HCT116 (cell line): ENCODE measurements around the gene PRKG1. TPM values are rescaled to one million over a fixed set of nuclear protein-coding genes. Genes with fewer than 3 reads are reported as not detected.

ENCODE experiments used
- ATAC-seq: fragments of 200-7000 bp; cut with Tn5 transposase; 2 replicates; pipeline ENCODE4 v1.9.1; 2020; ENCODE audit warnings: mild to moderate bottlenecking, moderate library complexity
- BruUV-seq: library from RNA; stranded (reverse); fragments of 400-500 nt; replicated peaks from 2 replicates; lab custom pipeline; 2021; lab: Mats Ljungman, UMichigan
- CTCF ChIA-PET: fragments of 300-600 bp; sonication (Branson Sonifier 250); formaldehyde crosslinking; loops from one replicate; lab custom pipeline; 2021; ENCODE audit warnings: antibody characterized with exemption; lab: Charles Lee
- POLR2A ChIA-PET: fragments of 300-600, 350-600 bp; sonication (Branson Sonifier 250); formaldehyde crosslinking; loops from one replicate; lab custom pipeline; 2021; ENCODE audit warnings: antibody characterized with exemption; lab: Charles Lee
- RAD21 ChIA-PET, 2 experiments: fragments of 300-600 bp; sonication (Branson Sonifier 250); formaldehyde crosslinking; loops; one replicate each; lab custom pipeline; 2023; ENCODE audit warnings: low total read pairs in 2 of 2; ENCODE audit not compliant: uncharacterized antibody in 2 of 2, unreplicated experiment in 2 of 2, low non-redundant PET in 1 of 2; lab: Charles Lee
- DNase-seq: peaks from one replicate; pipeline ENCODE4 v3.0.0-alpha.2; 2010; ENCODE audit warnings: low read depth, low spot score
- H2AFZ ChIP-seq: fragments of 200-600 bp; shearing (Covaris generic), sonication (generic); 2 replicates; pipeline ENCODE4 v1.6.1; 2017; ENCODE audit warnings: low read depth, mixed run types, mixed read lengths, antibody characterized with exemption, low read length; ENCODE audit not compliant: poor library complexity, severe bottlenecking
- H3K27ac ChIP-seq: 2 replicates; pipeline ENCODE4 v1.5.1; 2012; ENCODE audit warnings: low read depth, low read length
- H3K27me3 ChIP-seq: fragments of 200-600 bp; sonication (generic); 2 replicates; pipeline ENCODE4 v1.6.1; 2016; ENCODE audit warnings: mixed run types, low read length, mixed read lengths; ENCODE audit not compliant: insufficient read depth
- H3K36me3 ChIP-seq, 2 experiments: fragments of 200-500 bp in 1 of 2; fragments of 200-600 bp in 1 of 2; sonication (Bioruptor generic) in 1 of 2; sonication (generic) in 1 of 2; 2 replicates each; pipeline versions ENCODE4 v1.5.1 to v1.6.1; 2014 to 2016; ENCODE audit warnings: low read length in 2 of 2, inconsistent platforms in 1 of 2, mixed read lengths in 1 of 2, mixed run types in 1 of 2; ENCODE audit not compliant: insufficient read depth in 2 of 2, control insufficient read depth in 1 of 2
- H3K4me1 ChIP-seq, 2 experiments: fragments of 200-600 bp in 1 of 2; sonication (generic) in 1 of 2; 2 replicates each; pipeline versions ENCODE4 v1.5.1 to v1.6.1; 2012 to 2017; ENCODE audit warnings: low read length in 2 of 2, inconsistent platforms in 1 of 2, mild to moderate bottlenecking in 1 of 2, mixed read lengths in 1 of 2, mixed run types in 1 of 2, moderate library complexity in 1 of 2; ENCODE audit not compliant: insufficient read depth in 2 of 2, control insufficient read depth in 1 of 2
- H3K4me2 ChIP-seq: fragments of 200-600 bp; sonication (generic); 2 replicates; pipeline ENCODE4 v1.6.1; 2017; ENCODE audit warnings: mixed run types, low read length, mixed read lengths
- H3K4me3 ChIP-seq, 2 experiments: fragments of 200-600 bp in 1 of 2; sonication (generic) in 1 of 2; replicated peaks in 1 of 2; 2 replicates each; pipeline ENCODE4 v1.5.1; 2011 to 2016; ENCODE audit warnings: low read length in 2 of 2, control low read depth in 1 of 2, low read depth in 1 of 2, mild to moderate bottlenecking in 1 of 2, mixed read lengths in 1 of 2, mixed run types in 1 of 2
- H3K79me2 ChIP-seq: fragments of 200-600 bp; sonication (generic); 2 replicates; pipeline ENCODE4 v1.6.1; 2017; ENCODE audit warnings: mild to moderate bottlenecking, mixed run types, low read length, moderate library complexity, mixed read lengths; ENCODE audit not compliant: insufficient read depth
- H3K9ac ChIP-seq: fragments of 200-600 bp; sonication (generic); 2 replicates; pipeline ENCODE4 v1.6.1; 2016; ENCODE audit warnings: low read length, mixed read lengths
- H3K9me2 ChIP-seq: fragments of 200-600 bp; sonication (generic), shearing (Covaris generic); 2 replicates; pipeline ENCODE4 v1.6.1; 2017; ENCODE audit warnings: mixed run types, mild to moderate bottlenecking, moderate library complexity; ENCODE audit not compliant: insufficient read depth
- H3K9me3 ChIP-seq, 2 experiments: fragments of 200-500 bp in 1 of 2; fragments of 200-600 bp in 1 of 2; sonication (Bioruptor generic) in 1 of 2; sonication (generic) in 1 of 2; 2 replicates each; pipeline ENCODE4 v1.6.1; 2014 to 2017; ENCODE audit warnings: low read length in 2 of 2, mixed read lengths in 2 of 2, inconsistent platforms in 1 of 2, low read depth in 1 of 2, mild to moderate bottlenecking in 1 of 2, mixed run types in 1 of 2, moderate library complexity in 1 of 2; ENCODE audit not compliant: control insufficient read depth in 1 of 2, insufficient read depth in 1 of 2
- H4K20me1 ChIP-seq: fragments of 200-600 bp; sonication (generic), shearing (Covaris generic); 2 replicates; pipeline ENCODE4 v1.6.1; 2017; ENCODE audit warnings: mixed run types, mild to moderate bottlenecking, moderate library complexity; ENCODE audit not compliant: insufficient read depth
- EZH2 ChIP-seq: fragments of 200-600 bp; sonication (generic); IDR thresholded peaks from 2 replicates; pipeline ENCODE4 v1.6.1; 2017; ENCODE audit warnings: antibody characterized with exemption, mixed run types
- EZH2phosphoT487 ChIP-seq: fragments of 200-600 bp; IDR thresholded peaks from 2 replicates; pipeline ENCODE4 v1.6.1; 2018; ENCODE audit warnings: antibody characterized with exemption, borderline replicate concordance
- RAD21 ChIP-seq: IDR thresholded peaks from 2 replicates; pipeline ENCODE4 v1.6.1; 2012; ENCODE audit warnings: low read depth, mild to moderate bottlenecking
- ZBTB33 ChIP-seq: IDR thresholded peaks from 2 replicates; pipeline ENCODE4 v1.6.1; 2011; ENCODE audit warnings: mild to moderate bottlenecking, low read length, moderate library complexity; ENCODE audit not compliant: insufficient replicate concordance; ENCODE audit errors: extremely low read depth
- intact Hi-C: fragments of 100-400 bp; cut with micrococcal nuclease; formaldehyde crosslinking; loops from 2 replicates; pipeline ENCODE4 v1.10.0; 2022
- total RNA-seq: library from RNA; stranded (reverse); gene quantifications from one replicate; pipeline ENCODE4 v1.2.1, GENCODE V29; 2021; ENCODE audit not compliant: unreplicated experiment
- TF ChIP-seq, protein P1 (sequence below), 3 experiments: fragments of 200-600 bp in 1 of 3; sonication (generic) in 1 of 3; IDR thresholded peaks in 2 of 3; conservative IDR thresholded peaks in 1 of 3; 2 replicates each; pipeline ENCODE4 v1.5.1; 2012 to 2017; ENCODE audit warnings: low read depth in 2 of 3, low read length in 2 of 3, antibody characterized with exemption in 1 of 3, borderline replicate concordance in 1 of 3, control low read depth in 1 of 3, mild to moderate bottlenecking in 1 of 3, mixed read lengths in 1 of 3, mixed run types in 1 of 3, moderate library complexity in 1 of 3; ENCODE audit not compliant: insufficient read depth in 1 of 3

Gene PRKG1
- total RNA-seq, 1 experiment from 2014 or later: 1.4 TPM

- TF ChIP-seq EZH2phosphoT487: no peak
- TF ChIP-seq, all 23 proteins: peak for 5
These were observed 758.5 kb downstream of the PRKG1 start (continued) for GRCh38 chr10:51832652-51833383.

DNA sequence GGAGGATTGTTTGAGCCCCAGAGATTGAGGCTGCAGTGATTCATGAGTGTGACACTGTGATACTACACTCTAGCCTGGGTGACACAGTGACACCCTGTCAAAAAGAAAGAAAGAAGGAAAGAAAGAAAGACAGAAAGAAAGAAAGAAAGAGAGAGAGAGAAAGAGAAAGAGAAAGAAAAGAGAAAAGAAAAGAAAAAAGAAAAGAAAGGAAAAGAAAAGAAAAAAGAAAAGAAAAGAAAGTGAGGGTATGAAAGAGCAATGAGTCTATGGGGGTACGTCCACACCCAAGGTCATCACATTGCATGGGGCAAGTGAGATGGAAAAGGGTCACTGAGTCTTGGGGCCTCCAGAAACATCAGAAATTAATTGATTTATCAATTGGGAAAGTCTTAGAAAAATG lies 760.3 kb downstream of the PRKG1 start:
- DNase-seq: no peak
- BruUV-seq: no TSS peak
- POLR2A ChIA-PET: no interaction called here

More for the DNA sequence above, 760.3 kb downstream of the PRKG1 start:
- H3K9me2 ChIP-seq: no peaks in the 10 kb centered on the region
- no peaks in the 10 kb centered on the region for H3K79me2 ChIP-seq
- no peak overlapping the region for H2AFZ ChIP-seq
- H3K4me1 ChIP-seq: peaks cover 2 to 11% of the 10 kb centered on the region in 2 experiments; a peak in 3 of 4 replicates
- TF ChIP-seq EZH2 (no peak), RAD21 (no peak), ZBTB33 (no peak)
- TF ChIP-seq, protein P1, sequence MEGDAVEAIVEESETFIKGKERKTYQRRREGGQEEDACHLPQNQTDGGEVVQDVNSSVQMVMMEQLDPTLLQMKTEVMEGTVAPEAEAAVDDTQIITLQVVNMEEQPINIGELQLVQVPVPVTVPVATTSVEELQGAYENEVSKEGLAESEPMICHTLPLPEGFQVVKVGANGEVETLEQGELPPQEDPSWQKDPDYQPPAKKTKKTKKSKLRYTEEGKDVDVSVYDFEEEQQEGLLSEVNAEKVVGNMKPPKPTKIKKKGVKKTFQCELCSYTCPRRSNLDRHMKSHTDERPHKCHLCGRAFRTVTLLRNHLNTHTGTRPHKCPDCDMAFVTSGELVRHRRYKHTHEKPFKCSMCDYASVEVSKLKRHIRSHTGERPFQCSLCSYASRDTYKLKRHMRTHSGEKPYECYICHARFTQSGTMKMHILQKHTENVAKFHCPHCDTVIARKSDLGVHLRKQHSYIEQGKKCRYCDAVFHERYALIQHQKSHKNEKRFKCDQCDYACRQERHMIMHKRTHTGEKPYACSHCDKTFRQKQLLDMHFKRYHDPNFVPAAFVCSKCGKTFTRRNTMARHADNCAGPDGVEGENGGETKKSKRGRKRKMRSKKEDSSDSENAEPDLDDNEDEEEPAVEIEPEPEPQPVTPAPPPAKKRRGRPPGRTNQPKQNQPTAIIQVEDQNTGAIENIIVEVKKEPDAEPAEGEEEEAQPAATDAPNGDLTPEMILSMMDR (IDR thresholded peaks at IDR 0.05 in 2 of 3, conservative IDR thresholded peaks at IDR 0.05 in 1 of 3; ENCODE audit: borderline replicate concordance in 1 of 3, insufficient read depth in 1 of 3, low read depth in 2 of 3, low read length in 2 of 3): no peak
- H4K20me1 ChIP-seq: no peaks in the 10 kb centered on the region
- H3K4me3 ChIP-seq: no peak overlapping the region
- no peak overlapping the region for H3K4me2 ChIP-seq
- H3K9ac ChIP-seq: no peak overlapping the region
- H3K27me3 ChIP-seq: no peaks in the 10 kb centered on the region
- no peaks in the 10 kb centered on the region for H3K36me3 ChIP-seq
- no peak for ATAC-seq
- intact Hi-C loops: no loop called here
- no peak overlapping the region for H3K27ac ChIP-seq
- no peaks in the 10 kb centered on the region for H3K9me3 ChIP-seq
- ChIA-PET CTCF (no interaction called here), RAD21 (no interaction called here)
